Measurements from ENCODE around the gene GUCD1.

GUCD1 gene

GRCh38 chr22:24589518-24590030 is 34.6 kb upstream of the GUCD1 start:
- no peak for DNase-seq

- DNase-seq, result no peak
Observed at GRCh38 chr22:24588757-24589481, 34.0 kb upstream of the GUCD1 start.

GRCh38 chr22:24588381-24588756 is 33.4 kb upstream of the GUCD1 start:
- DNase-seq, result no peak

GRCh38 chr22:24587948-24588347 is 33.0 kb upstream of the GUCD1 start:
- no peak for DNase-seq

- no peak for DNase-seq
Observed at GRCh38 chr22:24587251-24587650, 32.3 kb upstream of the GUCD1 start.

GRCh38 chr22:24585927-24586546 is 31.1 kb upstream of the GUCD1 start:
- no peak for DNase-seq

GRCh38 chr22:24585461-24585860 is 30.5 kb upstream of the GUCD1 start:
- DNase-seq, result no peak

- no peak for DNase-seq
Observed at GRCh38 chr22:24584871-24585411, 30.0 kb upstream of the GUCD1 start.

GRCh38 chr22:24584166-24584790 is 29.3 kb upstream of the GUCD1 start:
- DNase-seq, result no peak

GRCh38 chr22:24583221-24584165 is 28.6 kb upstream of the GUCD1 start:
- DNase-seq, result no peak

GRCh38 chr22:24582056-24582814 is 27.3 kb upstream of the GUCD1 start:
- DNase-seq, result no peak

- DNase-seq, result no peak
Observed at GRCh38 chr22:24580276-24580675, 25.3 kb upstream of the GUCD1 start.

- DNase-seq, result no peak
Observed at GRCh38 chr22:24579258-24579601, 24.3 kb upstream of the GUCD1 start.

- DNase-seq, result no peak
Observed at GRCh38 chr22:24578355-24579257, 23.7 kb upstream of the GUCD1 start.

- no peak for DNase-seq
Observed at GRCh38 chr22:24576778-24577177, 21.8 kb upstream of the GUCD1 start.

GRCh38 chr22:24571266-24571665 is 16.3 kb upstream of the GUCD1 start:
- DNase-seq, result no peak

- DNase-seq, result no peak
Observed at GRCh38 chr22:24567668-24568067, 12.7 kb upstream of the GUCD1 start.

GRCh38 chr22:24566899-24567511 is 12.1 kb upstream of the GUCD1 start:
- DNase-seq, result no peak

- DNase-seq, result no peak
Observed at GRCh38 chr22:24565077-24565476, 10.1 kb upstream of the GUCD1 start.

- DNase-seq, result no peak
Observed at GRCh38 chr22:24564376-24565058, 9.6 kb upstream of the GUCD1 start.
